22Rv1 (cell line): ENCODE results near the gene VPS45.

Experiments
- CTCF ChIP-seq: fragments of 450-650 bp; IDR thresholded peaks from 2 replicates; pipeline ENCODE4 v1.5.1; 2017; ENCODE audit warnings: mild to moderate bottlenecking
- ZFX ChIP-seq: fragments of 450-650 bp; IDR thresholded peaks from 2 replicates; pipeline ENCODE4 v1.6.1; 2017; ENCODE audit warnings: antibody characterized with exemption, borderline replicate concordance

DNA sequence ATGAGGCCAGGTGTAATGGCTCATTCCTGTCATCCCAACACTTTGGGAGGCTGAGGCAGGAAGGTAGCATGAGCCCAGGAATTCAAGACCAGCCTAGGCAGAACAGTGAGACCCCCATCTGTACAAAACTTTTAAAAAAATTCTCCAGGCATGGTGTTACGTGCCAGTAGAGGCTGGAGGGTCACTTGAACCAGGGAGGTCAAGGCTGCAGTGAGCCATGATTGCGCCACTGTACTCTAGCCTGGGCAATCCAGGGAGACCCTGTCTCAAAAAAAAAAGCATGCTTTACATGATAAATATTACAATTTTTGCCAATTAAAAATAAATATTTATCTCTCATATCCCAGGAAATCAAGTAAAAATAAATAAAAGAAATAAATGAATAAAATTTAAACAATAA is 17.6 kb upstream of the VPS45 start:
- TF ChIP-seq CTCF, result no peak
- no peak for TF ChIP-seq ZFX
